Stimulated activated CD4-positive, alpha-beta T cell treated with anti-CD3 and anti-CD28 coated beads, TNF-alpha, amount 100 ng/mL, for 24 hours (primary cell): ENCODE measurements around the gene NTNG1.

Source experiments
- DNase-seq, 3 experiments: peaks; one replicate each; pipeline ENCODE4 v3.0.0-alpha.2; 2020; ENCODE audit warnings: low read depth in 3 of 3

The NTNG1 gene

GRCh38 chr1:107262467-107263286, 121.8 kb downstream of the NTNG1 start:
- DNase-seq = no peak

DNA sequence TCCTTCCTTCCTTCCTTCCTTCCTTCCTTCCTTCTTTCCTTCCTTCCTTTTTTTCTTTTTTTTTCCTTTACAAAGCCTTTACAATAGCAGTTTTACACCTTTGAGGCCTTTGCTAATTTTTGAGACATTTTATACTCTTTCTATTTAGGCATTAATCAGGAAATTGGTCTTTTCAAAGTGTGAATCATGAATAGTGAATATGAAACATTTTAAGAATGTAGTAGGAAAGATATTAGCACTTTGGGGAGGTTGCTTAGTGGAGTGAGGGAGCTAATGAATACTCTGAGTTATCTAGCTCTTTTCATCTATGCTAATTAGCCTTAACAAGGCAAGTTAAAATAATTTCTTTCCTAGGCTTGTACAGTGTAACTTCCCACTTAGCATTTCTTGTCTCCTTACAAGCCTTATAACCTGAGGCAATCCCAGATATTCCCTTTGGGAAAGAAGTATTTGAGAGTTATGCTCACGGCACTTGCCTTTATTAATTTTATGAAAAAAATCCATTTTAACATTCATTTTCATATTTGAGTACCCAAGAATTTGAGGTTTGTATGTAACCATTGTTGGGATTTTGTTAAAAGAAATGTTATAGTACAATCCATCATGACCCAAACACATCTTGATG, 122.6 kb downstream of the NTNG1 start:
- DNase-seq = no peak

DNA sequence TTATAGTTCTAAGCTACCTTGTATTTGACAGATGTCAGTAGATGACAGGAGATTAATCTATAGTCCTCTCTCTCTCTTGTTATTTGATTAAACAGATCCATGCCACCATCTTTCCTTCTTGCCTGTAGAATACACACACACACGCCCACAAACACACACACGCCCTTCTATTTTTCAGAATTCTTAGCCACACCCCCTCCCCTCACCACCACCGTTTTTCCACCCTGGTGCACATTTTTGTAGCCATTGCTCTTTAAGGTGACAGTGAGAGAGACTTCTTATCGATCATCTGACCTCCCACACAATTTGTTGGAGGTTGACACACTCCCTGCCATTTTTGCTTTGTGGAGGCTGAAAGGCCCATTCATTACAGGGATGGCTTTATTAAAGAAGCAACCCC, 123.2 kb downstream of the NTNG1 start:
- no peak for DNase-seq

GRCh38 chr1:107264561-107264960, 123.7 kb downstream of the NTNG1 start:
- no peak for DNase-seq

- no peak for DNase-seq
These were observed 126.7 kb downstream of the NTNG1 start for GRCh38 chr1:107267489-107267888.

DNA sequence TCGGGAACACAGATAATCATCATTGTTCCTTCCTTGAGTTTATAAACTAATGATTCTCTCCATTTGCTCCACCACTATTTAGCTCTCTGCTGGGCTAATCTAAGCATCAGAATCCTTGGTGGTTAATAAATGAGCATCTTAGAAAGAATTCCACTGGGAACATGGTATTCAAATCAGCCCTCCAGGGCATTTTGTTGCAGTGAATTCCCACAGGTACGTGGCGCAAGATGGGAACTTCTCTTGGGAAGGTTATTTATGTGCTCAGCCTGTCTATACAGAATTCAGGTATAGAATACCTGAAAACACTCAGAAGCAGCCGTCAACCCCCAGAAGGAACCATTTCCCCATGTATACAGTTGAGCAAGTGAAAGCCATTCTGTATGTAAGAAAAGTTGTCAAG, 131.5 kb downstream of the NTNG1 start:
- DNase-seq = no peak

GRCh38 chr1:107273515-107273914, 132.7 kb downstream of the NTNG1 start:
- DNase-seq = no peak

DNA sequence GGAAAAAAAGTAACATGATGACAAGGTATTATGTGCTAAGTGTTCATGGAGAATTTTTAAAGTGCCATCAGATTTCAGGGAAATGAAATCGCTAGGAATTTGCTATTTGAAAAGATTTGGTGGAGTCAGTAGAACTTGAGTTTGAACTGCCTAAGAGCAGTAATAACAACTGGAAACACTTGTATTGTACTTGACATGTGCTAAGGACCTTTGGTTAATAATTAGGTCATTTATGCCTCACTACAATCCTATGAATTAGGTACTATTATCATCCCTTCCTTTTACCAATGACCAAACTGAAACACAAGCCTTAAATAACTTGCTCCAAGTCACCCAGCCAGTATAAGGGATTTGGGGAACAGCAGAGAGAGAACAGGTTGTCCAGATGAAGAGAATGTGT, 133.4 kb downstream of the NTNG1 start:
- DNase-seq = no peak

DNA sequence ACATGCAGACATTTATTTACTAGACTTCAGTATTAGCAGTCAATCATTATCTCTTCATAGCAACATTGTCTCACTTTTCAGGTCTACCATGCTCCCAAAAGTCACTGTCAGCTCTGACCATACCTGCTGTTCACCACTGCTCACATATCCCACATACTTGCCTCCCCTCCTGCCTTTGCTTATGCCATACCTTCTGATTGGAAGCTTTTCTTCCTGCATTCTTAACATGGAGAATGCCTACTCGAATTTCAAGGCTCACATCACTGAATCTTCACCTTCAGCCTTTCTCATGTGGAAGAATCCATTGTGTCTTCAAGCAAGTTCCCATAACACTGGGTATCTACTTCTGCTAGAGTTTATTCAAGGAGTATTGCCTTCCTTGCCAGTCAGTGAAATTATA, 135.4 kb downstream of the NTNG1 start:
- no peak for DNase-seq

DNA sequence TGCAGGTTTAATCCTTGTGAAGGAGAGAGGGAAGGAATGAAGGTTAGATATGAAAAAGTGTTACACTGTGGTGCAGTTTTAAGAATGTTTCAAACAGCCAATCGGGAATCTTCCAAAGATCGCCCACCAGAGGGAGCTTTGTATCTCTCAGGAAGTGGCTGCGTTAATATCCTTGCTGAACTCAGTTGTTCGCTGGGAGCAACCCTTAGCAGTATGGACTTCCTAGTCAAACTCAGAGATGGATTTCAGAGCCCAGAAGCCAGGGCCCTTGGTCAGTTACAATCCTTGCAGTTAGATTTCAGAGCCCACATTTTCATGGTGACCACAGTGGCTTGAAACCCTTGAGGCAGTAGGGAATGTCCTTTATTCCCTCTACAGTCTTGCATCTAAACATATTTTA, 136.2 kb downstream of the NTNG1 start:
- DNase-seq = no peak

DNA sequence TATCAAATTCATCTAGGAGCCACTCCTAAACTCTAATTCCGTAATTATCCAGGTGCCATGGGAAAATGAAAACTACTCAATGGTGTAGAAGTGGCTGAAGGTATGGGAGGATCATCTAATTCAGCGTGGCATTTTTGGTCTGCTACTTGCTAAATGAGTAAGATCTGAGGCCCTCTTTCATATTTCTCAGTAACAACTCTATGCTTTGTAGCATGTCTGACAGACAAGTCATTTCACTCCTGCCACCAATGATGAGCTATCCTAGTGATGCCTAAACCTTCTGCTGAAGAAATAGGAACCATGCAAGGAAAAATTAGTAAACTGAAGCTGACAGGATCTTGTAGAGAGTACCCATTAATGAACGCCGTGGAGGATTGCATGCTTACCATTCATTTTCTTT, 145.3 kb downstream of the NTNG1 start:
- no peak for DNase-seq

DNA sequence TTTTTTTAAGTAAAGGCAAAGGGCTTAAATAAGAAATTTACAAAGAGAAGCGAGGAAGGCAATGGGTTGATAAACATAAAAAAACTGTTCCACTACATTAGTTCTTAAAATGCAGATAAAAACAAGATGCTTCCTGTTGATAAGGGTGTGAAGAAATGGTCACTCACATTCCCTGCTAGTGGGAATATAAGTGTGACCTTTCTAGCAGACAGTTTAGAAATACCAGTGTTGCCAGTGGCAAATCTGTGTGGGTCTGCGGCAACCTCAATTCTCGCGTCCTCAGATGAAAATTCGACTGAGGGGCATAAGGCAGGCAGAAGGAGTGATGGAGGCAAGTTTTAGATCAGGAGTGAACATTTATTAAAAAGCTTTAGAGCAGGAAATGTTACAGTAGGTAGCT, 151.1 kb downstream of the NTNG1 start:
- DNase-seq = no peak

DNA sequence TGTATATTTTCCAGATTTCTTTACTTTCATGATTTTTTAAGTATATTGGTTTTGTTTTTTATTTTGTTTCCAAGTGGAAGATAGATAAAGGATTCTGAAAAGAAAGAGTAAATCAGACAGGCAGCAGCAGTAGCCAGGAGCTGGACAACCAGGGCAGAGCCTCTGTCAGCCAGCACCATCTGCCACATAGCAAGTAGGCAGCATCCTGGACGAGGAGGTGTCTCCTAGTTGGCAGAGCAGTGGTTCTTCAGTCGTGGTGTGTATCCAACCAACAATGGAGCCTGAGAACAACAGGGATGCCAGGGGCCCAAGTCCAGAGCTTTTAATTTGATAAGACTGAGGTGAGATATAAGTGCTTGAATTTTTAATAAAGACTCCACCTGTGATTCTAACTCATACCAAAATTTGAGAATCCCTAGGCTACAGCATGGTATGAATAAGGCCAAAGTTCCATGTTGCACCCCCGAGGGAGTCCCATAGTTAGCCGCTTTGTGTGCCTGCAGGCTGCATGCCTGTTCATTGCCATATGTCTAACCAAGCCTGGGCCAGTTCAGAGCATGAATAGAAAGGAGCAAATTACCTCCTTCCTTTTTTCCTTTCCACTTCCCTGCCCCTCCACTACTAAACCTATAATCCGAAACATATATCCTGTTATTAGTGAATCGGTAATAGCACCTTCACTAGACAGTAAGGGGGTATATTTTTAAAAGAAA, 153.2 kb downstream of the NTNG1 start:
- no peak for DNase-seq

- DNase-seq = no peak
These were observed 153.8 kb downstream of the NTNG1 start for GRCh38 chr1:107294686-107295085.

DNA sequence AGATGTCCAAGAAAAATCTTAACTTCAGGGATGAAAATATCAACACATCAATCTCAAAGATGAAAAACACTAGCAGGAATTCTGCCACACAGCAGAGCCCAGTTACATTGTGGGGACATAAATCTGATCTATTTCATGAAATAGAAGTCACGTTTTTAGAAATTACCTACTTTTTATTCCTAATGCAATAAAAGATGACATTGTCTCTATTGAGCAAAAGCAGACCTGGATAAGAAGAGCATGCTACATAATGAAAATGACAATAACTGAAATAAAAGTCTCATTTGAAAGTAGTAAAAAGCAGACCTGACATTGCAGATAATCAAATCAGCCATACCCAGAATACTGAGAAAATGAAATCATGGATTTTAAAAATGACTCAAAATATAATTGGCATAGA, 156.8 kb downstream of the NTNG1 start:
- DNase-seq = no peak

DNA sequence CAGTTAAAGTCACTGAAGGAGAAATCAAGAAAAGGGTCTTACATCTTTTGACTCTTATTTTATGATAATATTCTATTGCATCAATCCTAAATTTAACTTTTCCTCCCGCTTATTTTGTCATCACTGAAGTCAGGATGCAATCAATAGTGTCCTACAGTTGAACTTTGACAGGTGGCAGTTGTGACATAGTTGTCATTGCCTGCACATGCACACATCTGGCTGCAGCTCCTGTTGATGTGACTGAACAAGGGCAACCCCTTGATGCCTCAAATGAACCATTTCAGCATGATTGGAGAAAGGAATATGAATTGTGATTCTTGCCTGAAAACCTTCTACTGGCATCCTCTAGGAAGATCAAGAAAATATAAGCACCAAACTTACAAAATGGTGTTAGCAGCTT, 157.7 kb downstream of the NTNG1 start:
- no peak for DNase-seq

- no peak for DNase-seq
These were observed 158.7 kb downstream of the NTNG1 start for GRCh38 chr1:107299521-107299920.

DNA sequence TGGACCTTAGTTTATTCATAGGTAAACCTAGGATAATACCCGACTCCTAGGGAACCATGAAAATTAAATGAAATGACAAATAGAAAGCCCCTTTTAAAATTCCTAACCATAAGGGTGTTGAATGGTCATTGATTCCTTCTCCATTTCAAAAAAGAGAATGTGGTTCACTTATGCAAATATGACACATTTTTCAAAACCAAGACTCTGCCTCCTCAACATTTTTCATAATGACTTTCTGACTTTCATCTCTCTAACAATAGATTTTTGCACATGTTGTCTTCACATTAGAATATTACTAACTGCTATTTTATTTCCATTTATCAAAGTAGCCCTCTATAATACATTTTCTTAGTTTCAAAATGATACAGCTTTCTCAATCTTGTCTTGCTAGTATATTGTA, 169.1 kb downstream of the NTNG1 start:
- no peak for DNase-seq

GRCh38 chr1:107315652-107316051, 174.8 kb downstream of the NTNG1 start:
- no peak for DNase-seq

DNA sequence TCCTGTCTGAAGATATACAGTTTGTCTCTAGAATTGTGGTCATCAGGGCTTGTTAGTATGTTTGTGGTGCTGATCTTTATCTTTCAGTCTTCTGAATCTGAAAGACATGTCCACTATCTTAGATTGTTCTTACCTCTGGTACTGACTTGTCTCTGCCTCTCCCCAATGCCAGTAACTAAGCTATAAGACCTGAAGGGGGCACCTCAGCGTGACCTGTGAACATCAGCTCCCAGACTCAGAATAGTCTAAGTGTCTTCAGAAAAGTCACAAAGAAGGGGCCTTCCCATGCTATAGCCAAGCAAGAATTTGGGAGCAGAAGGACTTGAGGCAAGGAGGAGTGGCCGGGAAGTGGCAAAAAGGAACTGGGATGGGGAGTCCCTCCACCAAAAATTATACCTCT, 178.1 kb downstream of the NTNG1 start:
- DNase-seq = no peak

GRCh38 chr1:107323784-107324183, 182.9 kb downstream of the NTNG1 start:
- no peak for DNase-seq

DNA sequence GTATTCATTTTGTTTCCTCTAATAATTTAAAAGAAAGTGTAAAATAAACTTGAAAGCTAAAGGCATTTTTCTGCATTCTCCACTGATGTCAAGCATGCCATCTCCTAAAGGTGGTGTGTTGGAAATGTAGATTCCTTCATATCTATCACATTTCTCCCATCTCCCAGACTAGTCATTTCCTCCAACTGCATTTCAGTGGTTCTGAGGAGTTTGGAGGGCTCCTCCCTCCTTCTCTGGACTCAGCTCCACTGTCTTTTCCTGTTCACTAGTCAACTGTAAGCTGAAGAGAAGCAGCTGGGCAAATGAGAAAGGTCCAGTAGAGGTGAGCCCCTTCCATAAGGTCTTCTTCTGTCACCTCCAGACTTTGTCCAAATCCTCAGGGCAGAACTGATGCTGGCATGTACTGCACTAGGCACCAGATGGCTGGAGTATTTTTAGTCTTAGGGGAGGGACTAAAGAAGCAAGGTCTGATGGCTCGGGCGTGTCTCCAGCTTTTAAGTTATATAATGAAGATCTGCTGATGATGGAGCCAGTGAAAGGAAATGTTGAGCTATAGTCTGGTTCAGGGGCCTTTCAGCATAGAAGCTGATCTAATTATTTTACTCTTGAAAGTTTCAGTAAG, 186.1 kb downstream of the NTNG1 start:
- DNase-seq = no peak

DNA sequence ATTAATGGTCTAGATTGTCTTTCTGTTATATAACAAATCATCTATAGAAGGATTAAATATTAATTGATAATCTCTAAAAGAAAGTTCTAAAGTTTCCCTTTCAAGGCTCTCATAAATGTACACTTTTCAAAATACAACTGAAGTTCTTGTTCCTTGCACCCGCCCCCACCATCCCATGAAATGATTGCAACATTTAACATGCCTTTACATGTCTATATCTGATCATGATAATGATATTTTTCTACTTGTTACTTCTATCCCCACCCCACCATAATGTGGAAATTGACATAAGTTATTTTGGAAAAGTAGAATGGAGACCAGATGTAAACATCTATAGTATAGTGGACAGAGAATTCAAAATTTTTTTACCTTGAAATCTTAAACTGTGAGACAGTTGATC, 186.6 kb downstream of the NTNG1 start:
- no peak for DNase-seq
